ENCODE results near the gene SLC10A7.

SLC10A7 gene

DNA sequence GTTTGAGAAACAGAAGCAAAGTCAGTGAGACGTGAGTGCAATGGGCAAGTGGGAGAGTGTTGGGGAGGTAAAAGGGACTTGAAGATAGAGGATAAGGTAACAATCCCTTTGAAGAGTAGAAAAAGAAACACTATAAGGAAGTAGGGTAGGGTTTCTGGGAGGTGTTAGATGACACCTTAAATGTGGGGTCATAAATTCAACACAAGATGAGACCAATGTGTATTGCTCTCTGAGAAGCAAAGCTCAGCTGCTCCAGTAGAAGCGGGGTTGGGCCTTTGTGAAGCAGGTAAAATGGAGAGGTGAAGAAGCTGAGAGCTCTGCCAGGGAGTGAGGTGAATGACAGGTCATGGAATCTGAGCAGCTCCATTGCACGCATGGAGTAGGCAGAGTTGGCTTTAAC is 222.1 kb downstream of the SLC10A7 start:
- no peak overlapping the region for H3K4me3 ChIP-seq (ENCODE audit: low read depth, low read length)
- no peak for DNase-seq (ENCODE audit: low read depth)
- TF ChIP-seq, protein P1, sequence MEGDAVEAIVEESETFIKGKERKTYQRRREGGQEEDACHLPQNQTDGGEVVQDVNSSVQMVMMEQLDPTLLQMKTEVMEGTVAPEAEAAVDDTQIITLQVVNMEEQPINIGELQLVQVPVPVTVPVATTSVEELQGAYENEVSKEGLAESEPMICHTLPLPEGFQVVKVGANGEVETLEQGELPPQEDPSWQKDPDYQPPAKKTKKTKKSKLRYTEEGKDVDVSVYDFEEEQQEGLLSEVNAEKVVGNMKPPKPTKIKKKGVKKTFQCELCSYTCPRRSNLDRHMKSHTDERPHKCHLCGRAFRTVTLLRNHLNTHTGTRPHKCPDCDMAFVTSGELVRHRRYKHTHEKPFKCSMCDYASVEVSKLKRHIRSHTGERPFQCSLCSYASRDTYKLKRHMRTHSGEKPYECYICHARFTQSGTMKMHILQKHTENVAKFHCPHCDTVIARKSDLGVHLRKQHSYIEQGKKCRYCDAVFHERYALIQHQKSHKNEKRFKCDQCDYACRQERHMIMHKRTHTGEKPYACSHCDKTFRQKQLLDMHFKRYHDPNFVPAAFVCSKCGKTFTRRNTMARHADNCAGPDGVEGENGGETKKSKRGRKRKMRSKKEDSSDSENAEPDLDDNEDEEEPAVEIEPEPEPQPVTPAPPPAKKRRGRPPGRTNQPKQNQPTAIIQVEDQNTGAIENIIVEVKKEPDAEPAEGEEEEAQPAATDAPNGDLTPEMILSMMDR (conservative IDR thresholded peaks at IDR 0.05; ENCODE audit: low read depth, low read length): no peak

DNA sequence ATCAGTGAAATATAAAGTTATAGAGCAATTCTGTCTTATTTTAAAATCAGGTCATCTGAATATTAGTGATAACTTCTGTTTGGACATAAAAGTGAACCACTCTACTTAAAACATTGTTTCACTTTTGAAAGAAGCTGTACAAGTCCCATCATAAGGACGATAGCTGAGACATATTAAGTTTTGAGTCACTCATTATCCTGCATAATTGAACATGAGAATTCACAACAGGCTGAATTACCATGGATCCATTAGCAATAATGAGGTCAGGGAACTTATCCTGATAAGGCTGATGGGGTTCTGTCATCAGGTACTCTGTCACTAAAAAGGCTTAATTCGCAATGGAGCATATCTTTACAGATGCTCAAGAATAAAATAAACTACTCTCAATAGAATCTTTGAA is 227.0 kb downstream of the SLC10A7 start:
- DNase-seq (ENCODE audit: low read depth): no peak
- TF ChIP-seq, protein P1 (conservative IDR thresholded peaks at IDR 0.05; ENCODE audit: low read depth, low read length): no peak
- no peak overlapping the region for H3K4me3 ChIP-seq (ENCODE audit: low read depth, low read length)

DNA sequence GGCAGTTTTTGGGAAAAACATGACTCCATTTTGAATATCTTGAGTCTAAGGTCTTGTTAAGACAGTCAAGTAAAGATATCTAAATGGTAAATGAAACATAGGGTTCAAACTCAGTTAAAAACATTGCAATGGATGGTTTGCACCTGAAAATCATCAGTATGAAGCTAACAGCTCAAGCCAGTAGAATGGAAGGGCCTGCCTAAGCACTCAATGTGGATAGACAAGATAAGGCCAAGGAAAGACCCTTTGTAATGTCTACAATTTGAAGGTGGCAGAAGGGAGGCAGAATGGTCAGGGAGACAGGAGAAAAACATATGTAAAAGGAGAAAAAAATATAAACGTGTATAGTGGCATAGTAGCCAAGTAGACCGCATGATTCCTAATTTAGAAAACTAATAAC is 229.2 kb downstream of the SLC10A7 start:
- H3K4me3 ChIP-seq (ENCODE audit: low read depth, low read length): no peak overlapping the region
- DNase-seq (ENCODE audit: low read depth): no peak
- TF ChIP-seq, protein P1 (conservative IDR thresholded peaks at IDR 0.05; ENCODE audit: low read depth, low read length): no peak

DNA sequence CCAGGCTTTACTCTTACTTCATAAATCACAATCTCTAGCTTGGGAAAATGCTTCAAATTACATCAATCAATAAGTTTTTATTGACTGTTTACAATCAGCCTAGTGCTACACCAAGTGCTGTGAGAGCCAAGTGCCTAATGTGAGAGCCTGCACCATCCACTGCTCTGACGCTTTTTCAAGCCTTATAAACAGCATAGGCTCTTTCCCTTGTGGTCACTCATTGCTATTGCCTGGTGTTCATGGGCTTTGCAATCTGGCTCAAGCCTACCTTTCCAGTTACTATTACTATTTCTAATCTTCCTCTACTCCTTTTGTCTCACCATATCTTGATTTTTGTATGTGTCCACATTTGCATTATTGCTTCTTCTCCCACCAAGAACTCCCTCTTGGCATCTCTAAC is 230.4 kb downstream of the SLC10A7 start:
- H3K4me3 ChIP-seq (ENCODE audit: low read depth, low read length): no peak overlapping the region
- TF ChIP-seq, protein P1 (conservative IDR thresholded peaks at IDR 0.05; ENCODE audit: low read depth, low read length): peak; percentile 3

DNA sequence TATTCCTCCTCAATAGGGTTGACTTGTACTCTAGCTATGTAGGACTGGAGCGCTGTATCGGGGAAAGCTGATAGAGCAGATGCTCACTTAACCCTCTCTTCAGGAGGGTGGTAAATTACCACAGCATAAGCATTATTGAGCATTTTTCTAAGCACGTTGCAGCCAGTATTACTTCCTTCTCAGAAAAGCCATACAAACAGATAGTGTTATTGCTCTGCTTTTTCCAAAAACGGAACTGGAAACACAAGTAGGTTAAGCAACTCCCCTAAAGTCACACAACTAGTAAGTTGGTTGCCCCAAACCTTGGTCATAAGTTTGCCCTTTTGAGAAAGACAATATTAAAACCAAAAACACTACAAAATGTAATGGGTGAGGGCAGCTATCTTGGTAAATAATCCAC is 233.5 kb downstream of the SLC10A7 start:
- TF ChIP-seq, protein P1 (conservative IDR thresholded peaks at IDR 0.05; ENCODE audit: low read depth, low read length): no peak
- H3K4me3 ChIP-seq (ENCODE audit: low read depth, low read length): no peak overlapping the region
- no peak for DNase-seq (ENCODE audit: low read depth)

More for the DNA sequence above, 230.4 kb downstream of the SLC10A7 start:
- no peak for DNase-seq (ENCODE audit: low read depth)

DNA sequence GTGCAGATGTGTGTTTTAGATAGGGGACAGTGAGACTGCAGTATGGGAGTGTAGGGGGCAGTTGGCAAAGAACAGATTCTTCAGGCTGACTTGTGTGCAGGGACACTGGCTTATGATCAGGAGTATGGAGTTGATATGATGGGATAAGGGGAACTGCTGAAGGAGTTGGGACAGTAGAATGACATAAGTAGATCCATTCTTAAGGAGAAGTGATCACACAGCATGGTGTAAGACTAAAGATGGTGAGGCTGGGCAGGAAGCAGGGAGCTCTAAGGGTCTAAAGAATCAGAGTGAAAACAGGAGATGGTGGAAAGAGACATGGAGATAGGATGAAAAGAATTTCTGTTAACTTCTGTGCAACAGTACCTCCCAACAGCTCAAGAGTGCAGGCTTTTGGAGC is 236.7 kb downstream of the SLC10A7 start:
- no peak for DNase-seq (ENCODE audit: low read depth)
- H3K4me3 ChIP-seq (ENCODE audit: low read depth, low read length): no peak overlapping the region
- TF ChIP-seq, protein P1 (conservative IDR thresholded peaks at IDR 0.05; ENCODE audit: low read depth, low read length): no peak

DNA sequence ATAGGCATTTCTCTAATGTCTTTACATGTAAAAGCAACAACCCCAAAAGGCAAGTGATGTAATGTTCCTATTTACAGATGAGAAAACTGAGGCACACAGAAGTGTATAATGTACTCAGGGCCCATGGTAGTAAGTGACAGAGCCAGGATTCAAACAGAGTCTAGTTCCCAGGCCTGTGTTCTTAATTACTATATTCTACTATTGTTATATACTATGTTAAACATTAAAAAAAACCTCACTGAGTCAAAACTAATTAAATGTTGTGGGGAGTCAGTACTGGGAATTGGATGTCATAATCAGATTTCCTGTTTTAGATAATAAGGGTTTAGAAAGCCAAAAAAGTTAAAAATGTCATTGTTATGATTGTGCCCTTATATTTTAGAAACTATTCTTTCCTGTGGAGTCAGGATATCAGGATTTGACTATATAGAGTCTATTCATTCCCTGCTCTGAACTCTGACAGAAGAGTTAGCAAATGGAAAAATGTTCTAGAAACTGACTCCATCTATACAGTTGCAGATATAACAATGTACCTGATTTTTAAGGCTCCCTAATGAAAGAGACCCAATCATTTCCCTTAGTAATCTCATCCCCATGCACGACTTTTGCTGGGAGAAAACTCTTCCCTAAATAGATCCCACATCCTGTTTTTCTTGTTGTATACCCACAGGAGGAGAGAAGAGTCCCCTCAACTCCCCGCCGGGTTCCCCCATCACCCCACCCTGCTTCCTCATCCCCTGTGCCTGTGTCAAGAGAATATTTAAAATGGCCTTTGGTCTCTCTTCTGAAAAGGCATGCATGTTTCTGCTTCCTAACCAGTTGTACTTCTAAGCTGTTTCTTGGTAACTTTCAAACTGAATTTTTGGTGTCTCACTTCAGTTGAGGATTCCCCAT is 237.7 kb downstream of the SLC10A7 start:
- TF ChIP-seq, protein P1 (conservative IDR thresholded peaks at IDR 0.05; ENCODE audit: low read depth, low read length): no peak
- H3K4me3 ChIP-seq (ENCODE audit: low read depth, low read length): no peak overlapping the region
- DNase-seq (ENCODE audit: low read depth): peak; percentile 2
